IPS DF 6.9 (cell line): ENCODE data around the gene TRIP13.

Source experiments
- DNase-seq: peaks from one replicate; pipeline ENCODE4 v3.0.0-alpha.2; 2013; ENCODE audit warnings: low read depth, low spot score
- H3K27ac ChIP-seq: one replicate; pipeline ENCODE4 v1.5.1; 2013; ENCODE audit warnings: low read length, control low read depth
- H3K27me3 ChIP-seq: 2 replicates; pipeline ENCODE4 v1.6.1; 2013; ENCODE audit warnings: mild to moderate bottlenecking, low read length; ENCODE audit not compliant: control insufficient read depth, insufficient read depth
- H3K36me3 ChIP-seq: 2 replicates; pipeline ENCODE4 v1.6.1; 2013; ENCODE audit warnings: low read length; ENCODE audit not compliant: control insufficient read depth, insufficient read depth
- H3K4me1 ChIP-seq: 2 replicates; pipeline ENCODE4 v1.6.1; 2013; ENCODE audit warnings: low read length; ENCODE audit not compliant: control insufficient read depth, insufficient read depth
- H3K4me3 ChIP-seq: 2 replicates; pipeline ENCODE4 v1.5.1; 2013; ENCODE audit warnings: mild to moderate bottlenecking, low read length
- H3K9me3 ChIP-seq: 2 replicates; pipeline ENCODE4 v1.6.1; 2013; ENCODE audit warnings: low read length, inconsistent platforms; ENCODE audit not compliant: control insufficient read depth, insufficient read depth
- WGBS: extraction: QIAGEN DNeasy Blood & Tissue Kit; methylation state at CpG from one replicate; pipeline ENCODE4 v1.1.7; 2013; ENCODE audit warnings: mixed read lengths, missing lambda C conversion rate; ENCODE audit not compliant: insufficient read length, insufficient coverage; 5-methylcytosine and 5-hydroxymethylcytosine counted together

Gene TRIP13

DNA sequence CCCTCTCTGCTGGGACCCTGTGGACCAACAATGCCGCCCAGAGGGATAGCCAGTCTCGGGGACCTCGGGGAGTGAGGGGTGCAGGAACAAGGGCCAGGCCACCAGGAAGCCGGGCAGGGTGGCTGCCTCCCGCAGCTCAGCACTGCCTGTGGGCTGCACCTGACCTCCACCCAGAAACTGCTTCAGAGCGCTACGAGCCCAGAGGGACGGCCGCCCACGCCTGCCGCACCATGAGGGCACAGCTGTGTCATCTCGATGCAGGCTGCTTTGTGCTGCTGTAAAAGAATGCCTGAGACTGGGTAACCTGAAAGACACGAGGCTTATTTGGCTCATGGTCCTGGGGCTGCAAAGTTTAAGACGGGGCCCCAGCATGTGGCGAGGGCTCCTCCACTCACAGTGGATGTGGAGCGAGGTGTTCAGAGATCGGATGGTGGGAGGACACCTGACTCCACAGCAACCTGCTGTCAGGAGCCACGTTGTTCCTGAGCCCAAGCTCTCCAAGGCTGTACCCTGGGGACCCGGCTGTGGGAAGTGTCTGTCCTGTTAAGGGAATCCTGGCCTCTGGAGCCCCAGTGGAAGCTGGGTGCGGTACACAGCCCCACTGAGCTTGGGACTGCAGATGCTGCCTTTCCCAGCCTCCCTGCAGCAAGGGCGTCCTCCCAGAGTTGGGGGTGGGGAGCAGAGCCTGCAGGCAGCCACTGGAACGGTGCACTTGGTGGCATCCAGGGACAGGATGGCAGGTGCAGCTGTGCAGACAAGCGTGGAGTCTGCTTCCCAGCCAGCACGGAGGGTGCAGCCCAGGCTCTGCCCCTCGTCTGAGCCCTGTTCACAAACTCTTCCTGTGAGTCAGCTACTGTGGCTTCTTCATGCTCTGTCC is 30.1 kb upstream of the TRIP13 start:
- H3K9me3 ChIP-seq, result no peaks in the 10 kb centered on the region
- no peak overlapping the region for H3K27ac ChIP-seq
- no peaks in the 10 kb centered on the region for H3K27me3 ChIP-seq
- H3K4me3 ChIP-seq, result no peak overlapping the region
- no CpG with 5 or more reads among the region's 25 CpGs for WGBS
- H3K4me1 ChIP-seq, result no peaks in the 10 kb centered on the region
- H3K36me3 ChIP-seq, result peaks cover 31% of the 10 kb centered on the region
- DNase-seq, result no peak

DNA sequence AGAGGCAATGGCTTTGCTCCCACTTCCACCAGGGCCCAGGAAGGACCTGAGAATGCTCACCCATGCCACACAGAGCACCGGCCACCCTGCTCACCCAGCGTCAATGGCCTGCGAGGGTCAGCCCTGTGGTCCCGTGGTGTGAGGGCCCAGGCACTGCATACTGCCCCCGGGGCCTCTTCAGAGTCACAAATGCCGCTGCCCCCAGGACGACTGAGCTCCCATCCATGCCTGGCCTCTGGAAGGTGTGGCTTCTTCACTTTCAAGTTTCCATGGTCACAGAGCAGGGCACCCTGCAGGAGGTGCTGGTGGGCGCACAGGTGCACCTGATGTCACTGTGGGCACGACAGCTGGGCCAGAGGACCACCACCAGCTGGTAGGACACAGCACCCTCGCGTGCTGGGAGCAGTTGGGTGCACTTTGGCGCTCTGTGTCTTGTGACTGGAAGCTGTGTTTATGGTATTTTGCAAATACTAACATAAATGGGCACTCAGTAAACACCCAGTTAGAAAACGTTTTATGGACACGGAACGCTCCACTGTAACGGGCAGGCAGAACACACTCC is 29.4 kb upstream of the TRIP13 start:
- no peak overlapping the region for H3K4me3 ChIP-seq
- H3K36me3 ChIP-seq, result peaks cover 34% of the 10 kb centered on the region
- no CpG with 5 or more reads among the region's 16 CpGs for WGBS

DNA sequence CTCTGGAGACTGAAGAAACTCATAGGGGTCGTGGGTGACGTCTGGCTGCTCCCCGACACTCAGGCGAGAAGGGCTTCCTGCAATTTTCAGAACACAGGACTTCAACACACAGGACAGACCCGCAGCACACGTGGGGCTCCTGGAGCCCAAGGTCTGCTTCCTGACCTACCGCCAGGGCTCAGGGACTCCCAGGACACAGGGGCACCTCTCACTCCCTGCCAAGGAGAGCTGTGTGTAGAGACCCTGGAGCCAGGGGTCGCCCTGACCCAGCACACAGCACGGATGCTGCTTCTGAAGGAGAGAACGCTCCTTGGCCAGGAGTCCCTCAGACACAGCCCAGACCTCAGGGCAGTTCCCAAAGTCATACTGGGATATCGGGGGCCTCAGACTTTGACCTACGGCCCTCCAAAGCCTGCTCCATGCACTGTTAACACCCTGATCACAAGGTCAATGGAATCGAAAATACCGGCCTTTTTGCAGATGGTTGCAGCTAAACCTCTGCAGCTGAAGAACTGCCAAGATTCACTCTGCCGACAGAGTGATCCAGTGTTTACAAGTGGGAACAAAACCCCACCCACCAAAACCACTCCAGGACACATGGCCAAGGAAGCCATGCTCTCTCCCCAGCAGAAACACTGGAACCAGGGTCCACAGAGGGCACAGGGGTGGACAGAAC is 28.1 kb upstream of the TRIP13 start:
- no peak overlapping the region for H3K4me3 ChIP-seq
- no peaks in the 10 kb centered on the region for H3K9me3 ChIP-seq
- peaks cover 43% of the 10 kb centered on the region for H3K36me3 ChIP-seq
- no peak for DNase-seq
- WGBS, result no CpG with 5 or more reads among the region's 15 CpGs
- no peaks in the 10 kb centered on the region for H3K4me1 ChIP-seq
- H3K27ac ChIP-seq, result no peak overlapping the region
- no peaks in the 10 kb centered on the region for H3K27me3 ChIP-seq

More for the DNA sequence above, 29.4 kb upstream of the TRIP13 start:
- Histone ChIP-seq H3K9me3 (no peaks in the 10 kb centered on the region), H3K4me1 (no peaks in the 10 kb centered on the region), H3K27ac (no peak overlapping the region), H3K27me3 (no peaks in the 10 kb centered on the region)
- DNase-seq, result no peak

DNA sequence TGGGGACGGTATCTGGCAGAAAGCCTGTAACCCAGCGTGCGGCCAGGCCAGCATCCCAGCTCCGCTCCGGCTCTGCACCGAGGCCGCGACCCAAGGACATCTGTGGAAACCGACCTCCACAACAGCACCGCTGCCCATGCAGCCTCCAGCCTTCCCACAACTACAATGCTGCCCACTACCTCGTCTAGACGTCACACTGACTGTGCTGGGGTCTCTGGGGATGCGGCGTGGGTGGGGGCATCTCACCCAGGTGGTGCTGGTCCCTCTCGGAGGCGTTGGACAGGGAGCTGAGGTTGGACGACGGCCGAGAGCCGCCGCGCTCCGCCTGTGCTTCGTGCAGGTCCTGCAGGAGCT is 27.5 kb upstream of the TRIP13 start:
- H3K4me1 ChIP-seq, result no peaks in the 10 kb centered on the region
- H3K27me3 ChIP-seq, result no peaks in the 10 kb centered on the region
- DNase-seq, result no peak
- H3K9me3 ChIP-seq, result no peaks in the 10 kb centered on the region
- no CpG with 5 or more reads among the region's 24 CpGs for WGBS
- no peak overlapping the region for H3K27ac ChIP-seq
- H3K36me3 ChIP-seq, result peaks cover 48% of the 10 kb centered on the region
- H3K4me3 ChIP-seq, result no peak overlapping the region

DNA sequence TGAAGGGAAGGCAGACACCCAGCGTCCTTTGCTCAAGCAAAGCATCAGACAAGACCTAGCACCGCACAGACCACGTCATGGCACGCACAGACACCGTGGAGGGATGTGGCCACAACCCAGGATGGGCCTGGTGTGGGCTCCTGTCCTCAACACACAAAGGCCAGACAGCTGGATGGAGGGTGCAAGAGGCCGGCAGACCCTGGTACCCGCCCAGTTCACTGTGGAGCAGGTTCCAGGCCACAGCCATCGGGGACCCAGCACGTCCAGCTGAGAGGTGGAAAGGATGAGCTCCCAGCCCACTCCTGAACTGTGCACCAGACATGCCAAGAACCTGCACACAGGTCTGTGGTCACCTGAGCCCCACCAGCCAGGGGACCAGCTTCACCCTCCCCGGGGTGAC is 26.9 kb upstream of the TRIP13 start:
- H3K27me3 ChIP-seq, result no peaks in the 10 kb centered on the region
- H3K36me3 ChIP-seq, result peaks cover 53% of the 10 kb centered on the region
- no peaks in the 10 kb centered on the region for H3K4me1 ChIP-seq
- H3K27ac ChIP-seq, result no peak overlapping the region
- no CpG with 5 or more reads among the region's 10 CpGs for WGBS
- no peaks in the 10 kb centered on the region for H3K9me3 ChIP-seq
- DNase-seq, result no peak
- H3K4me3 ChIP-seq, result no peak overlapping the region

DNA sequence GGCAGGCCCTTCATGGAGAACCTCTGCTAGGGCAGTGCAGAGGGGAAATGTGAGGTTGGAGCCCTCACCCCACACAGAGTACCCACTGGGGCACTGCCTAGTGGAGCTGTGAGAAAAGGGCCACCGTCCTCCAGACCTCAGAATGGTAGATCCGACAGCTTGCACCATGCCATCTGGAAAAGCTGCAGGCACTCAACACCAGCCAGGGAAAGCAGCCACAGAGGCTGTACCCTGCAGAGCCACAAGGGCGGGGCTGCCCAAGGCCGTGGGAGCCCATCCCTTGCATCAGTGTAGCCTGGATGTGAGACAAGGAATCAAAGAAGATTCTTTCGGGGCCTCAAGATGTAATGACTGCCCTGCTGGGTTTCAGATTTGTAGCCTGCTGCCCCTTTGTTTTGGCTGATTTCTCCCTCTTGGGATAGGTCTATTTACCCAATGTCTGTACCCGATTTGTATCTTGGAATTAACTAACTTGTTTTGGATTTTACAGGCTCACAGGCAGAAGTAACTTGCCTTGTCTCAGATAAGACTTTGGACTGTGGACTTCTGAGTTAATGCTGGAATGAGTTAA is 25.3 kb upstream of the TRIP13 start:
- Histone ChIP-seq H3K9me3 (no peaks in the 10 kb centered on the region), H3K4me1 (no peaks in the 10 kb centered on the region), H3K27ac (no peak overlapping the region), H3K27me3 (no peaks in the 10 kb centered on the region), H3K4me3 (no peak overlapping the region), H3K36me3 (peaks cover 65% of the 10 kb centered on the region)
- no CpG with 5 or more reads among the region's 6 CpGs for WGBS
- DNase-seq, result no peak

DNA sequence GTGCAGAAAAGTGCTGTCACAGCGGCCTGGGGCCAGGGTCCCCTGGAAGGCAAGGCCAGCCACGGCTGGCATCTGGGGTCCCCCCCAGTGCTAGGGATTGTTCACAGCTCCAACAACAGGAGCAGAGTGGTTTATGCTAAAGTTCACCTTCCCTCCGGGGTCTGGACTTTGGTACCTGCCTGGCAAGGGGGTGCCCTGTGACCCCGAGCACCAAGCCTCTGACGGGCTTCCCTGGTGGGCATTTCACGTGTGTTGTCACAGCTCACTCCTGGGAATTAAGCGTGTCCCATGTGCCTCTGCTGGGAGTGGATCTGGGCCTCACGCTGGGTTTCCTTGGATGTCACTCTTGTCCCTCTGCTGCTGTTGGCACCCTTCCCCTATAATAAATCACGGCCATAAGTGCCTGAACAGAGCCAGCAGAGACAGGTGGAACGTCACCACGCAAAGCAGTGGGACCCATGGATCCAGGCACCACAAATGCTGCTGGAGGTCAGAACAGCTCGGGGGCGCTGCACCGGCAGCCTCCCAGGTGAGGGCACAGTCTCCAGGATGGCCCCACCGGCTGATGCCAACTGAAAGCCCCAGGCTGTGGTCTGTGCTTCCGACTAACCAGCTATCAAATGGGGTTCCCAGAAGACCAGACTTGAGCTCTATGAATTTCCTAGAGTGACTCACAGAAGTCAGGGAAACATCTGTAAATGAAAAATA is 24.1 kb upstream of the TRIP13 start:
- Histone ChIP-seq H3K27me3 (no peaks in the 10 kb centered on the region), H3K4me3 (no peak overlapping the region), H3K27ac (no peak overlapping the region), H3K9me3 (no peaks in the 10 kb centered on the region), H3K36me3 (peaks cover 54% of the 10 kb centered on the region), H3K4me1 (no peaks in the 10 kb centered on the region)
- no peak for DNase-seq
- no CpG with 5 or more reads among the region's 16 CpGs for WGBS

DNA sequence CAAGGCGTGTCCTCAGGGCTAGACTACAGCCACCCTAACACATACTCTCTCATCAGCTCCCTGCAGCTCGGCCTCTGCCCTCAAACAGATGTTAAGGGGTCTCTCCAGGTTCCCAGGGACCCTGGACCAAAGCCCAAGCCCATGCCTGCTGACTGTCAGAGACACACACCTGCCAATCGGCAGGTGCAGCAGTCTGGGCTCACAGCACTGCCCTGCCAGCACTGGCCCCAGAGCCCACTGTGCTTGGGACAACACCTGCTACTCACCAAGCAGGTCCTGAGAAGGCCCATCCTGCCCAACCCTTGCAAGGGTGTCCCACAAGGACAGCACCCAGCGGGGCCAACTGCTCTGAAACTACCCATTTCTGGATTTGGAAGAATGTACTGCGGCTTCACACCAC is 21.7 kb upstream of the TRIP13 start:
- Histone ChIP-seq H3K9me3 (no peaks in the 10 kb centered on the region), H3K36me3 (peaks cover 47% of the 10 kb centered on the region), H3K4me1 (no peaks in the 10 kb centered on the region), H3K27me3 (no peaks in the 10 kb centered on the region), H3K27ac (no peak overlapping the region), H3K4me3 (no peak overlapping the region)
- no CpG with 5 or more reads among the region's 5 CpGs for WGBS
- DNase-seq, result no peak

DNA sequence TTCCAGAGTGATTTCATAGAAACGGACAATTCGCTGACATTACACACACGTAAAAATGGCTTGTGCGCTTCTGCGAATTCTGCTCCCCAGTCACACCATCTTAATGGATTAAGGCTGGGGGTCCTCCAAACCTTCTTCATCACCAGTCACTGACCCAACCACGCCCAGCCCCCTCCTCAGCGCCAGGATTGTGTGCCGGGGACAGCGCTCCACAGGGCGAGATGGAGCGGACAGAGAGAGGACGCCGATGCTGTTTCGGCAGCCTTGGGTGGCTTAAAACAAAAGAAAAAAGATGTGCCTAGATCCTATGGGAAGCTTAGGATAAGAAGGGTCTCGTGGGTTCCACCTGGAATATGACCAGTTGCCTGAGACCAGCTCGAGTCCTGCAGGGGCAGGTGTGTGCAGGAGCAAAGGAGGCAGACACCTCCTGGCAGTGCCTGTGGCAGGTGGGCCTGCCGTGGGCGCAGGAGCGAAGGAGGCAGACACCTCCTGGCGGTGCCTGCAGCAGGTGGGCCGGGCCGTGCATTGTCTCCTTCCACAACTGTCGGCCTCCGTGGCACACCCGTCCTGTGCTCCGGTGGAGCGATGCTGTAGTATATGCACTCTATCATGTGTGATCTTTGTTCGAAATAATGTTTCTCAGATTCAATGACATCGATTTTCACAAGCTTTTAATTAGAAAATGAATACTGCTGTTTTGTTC is 20.9 kb upstream of the TRIP13 start:
- peaks cover 52% of the 10 kb centered on the region for H3K36me3 ChIP-seq
- DNase-seq, result no peak
- WGBS, result no CpG with 5 or more reads among the region's 29 CpGs
- no peak overlapping the region for H3K27ac ChIP-seq
- H3K27me3 ChIP-seq, result no peaks in the 10 kb centered on the region
- H3K4me1 ChIP-seq, result no peaks in the 10 kb centered on the region
- H3K9me3 ChIP-seq, result no peaks in the 10 kb centered on the region
- no peak overlapping the region for H3K4me3 ChIP-seq

DNA sequence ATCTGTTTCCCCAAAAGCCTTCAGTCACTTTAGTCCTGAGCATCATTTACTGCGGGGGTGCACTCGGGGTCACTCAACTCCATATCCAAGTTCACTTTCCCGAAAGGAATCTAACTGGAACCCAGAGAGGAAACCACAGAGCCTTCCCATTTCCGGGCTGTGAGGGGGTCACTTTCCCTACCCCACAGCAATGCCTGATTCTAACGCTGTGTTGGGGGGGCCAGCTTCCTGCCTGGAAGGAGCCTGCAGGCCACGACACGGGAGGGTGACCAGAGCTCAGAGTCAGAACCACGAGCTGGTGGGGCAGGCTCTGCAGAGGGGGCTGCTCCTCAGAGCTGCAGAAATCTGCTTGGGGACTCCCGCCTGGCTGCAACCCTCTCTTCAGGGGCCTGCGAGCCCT is 20.4 kb upstream of the TRIP13 start:
- no CpG with 5 or more reads among the region's 10 CpGs for WGBS
- H3K27me3 ChIP-seq, result no peaks in the 10 kb centered on the region
- DNase-seq, result no peak
- no peak overlapping the region for H3K4me3 ChIP-seq
- peaks cover 56% of the 10 kb centered on the region for H3K36me3 ChIP-seq
- no peak overlapping the region for H3K27ac ChIP-seq
- H3K9me3 ChIP-seq, result no peaks in the 10 kb centered on the region
- no peaks in the 10 kb centered on the region for H3K4me1 ChIP-seq
